Panc1 (cell line): ENCODE results near the gene MORC4.

Experiments
- POLR2AphosphoS5 ChIP-seq: IDR thresholded peaks from 2 replicates; pipeline ENCODE4 v1.6.1; 2012; ENCODE audit warnings: mild to moderate bottlenecking, low read depth, low read length, moderate library complexity
- SIN3A ChIP-seq: IDR thresholded peaks from 2 replicates; pipeline ENCODE4 v1.6.1; 2012; ENCODE audit warnings: low read depth, mild to moderate bottlenecking, low read length, moderate library complexity, borderline replicate concordance; ENCODE audit not compliant: insufficient read depth
- TF ChIP-seq, protein P1 (sequence below): fragments of 450-650 bp; IDR thresholded peaks from 2 replicates; pipeline ENCODE4 v1.5.1; 2017; ENCODE audit warnings: mild to moderate bottlenecking

DNA sequence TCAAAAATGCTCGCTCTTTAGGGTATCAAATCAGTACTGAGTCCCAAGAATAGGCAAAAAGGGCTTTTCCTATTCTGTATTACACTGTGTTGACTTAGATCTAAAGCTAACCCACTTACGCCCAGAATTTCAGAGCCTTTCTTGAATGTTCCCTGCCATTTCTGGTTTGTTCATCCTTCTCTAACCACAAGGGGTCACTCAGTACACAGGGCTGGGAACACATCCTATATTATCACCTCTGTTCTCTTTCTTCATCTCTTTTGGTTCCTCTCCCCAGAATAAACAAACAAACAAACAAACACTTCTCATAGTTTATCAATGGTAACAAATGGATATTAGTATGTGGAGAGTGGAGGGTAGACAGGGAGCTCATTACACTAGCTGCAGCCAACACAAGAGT, 25.5 kb upstream of the MORC4 start:
- TF ChIP-seq POLR2AphosphoS5 (no peak), SIN3A (no peak)
- TF ChIP-seq, protein P1, sequence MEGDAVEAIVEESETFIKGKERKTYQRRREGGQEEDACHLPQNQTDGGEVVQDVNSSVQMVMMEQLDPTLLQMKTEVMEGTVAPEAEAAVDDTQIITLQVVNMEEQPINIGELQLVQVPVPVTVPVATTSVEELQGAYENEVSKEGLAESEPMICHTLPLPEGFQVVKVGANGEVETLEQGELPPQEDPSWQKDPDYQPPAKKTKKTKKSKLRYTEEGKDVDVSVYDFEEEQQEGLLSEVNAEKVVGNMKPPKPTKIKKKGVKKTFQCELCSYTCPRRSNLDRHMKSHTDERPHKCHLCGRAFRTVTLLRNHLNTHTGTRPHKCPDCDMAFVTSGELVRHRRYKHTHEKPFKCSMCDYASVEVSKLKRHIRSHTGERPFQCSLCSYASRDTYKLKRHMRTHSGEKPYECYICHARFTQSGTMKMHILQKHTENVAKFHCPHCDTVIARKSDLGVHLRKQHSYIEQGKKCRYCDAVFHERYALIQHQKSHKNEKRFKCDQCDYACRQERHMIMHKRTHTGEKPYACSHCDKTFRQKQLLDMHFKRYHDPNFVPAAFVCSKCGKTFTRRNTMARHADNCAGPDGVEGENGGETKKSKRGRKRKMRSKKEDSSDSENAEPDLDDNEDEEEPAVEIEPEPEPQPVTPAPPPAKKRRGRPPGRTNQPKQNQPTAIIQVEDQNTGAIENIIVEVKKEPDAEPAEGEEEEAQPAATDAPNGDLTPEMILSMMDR, result peak; percentile 75
